CD1c-positive myeloid dendritic cell (primary cell): Measurements from ENCODE around the gene CRYBB2.
"Not testable (repeated sequence)": the region's sequence is repeated elsewhere in the genome, so short reads cannot be mapped to it uniquely, and the experiment has no call there.

Experiments used
- DNase-seq: peaks from one replicate; pipeline ENCODE4 v3.0.0-alpha.2; 2016; ENCODE audit errors: extremely low spot score

The CRYBB2 gene

DNA sequence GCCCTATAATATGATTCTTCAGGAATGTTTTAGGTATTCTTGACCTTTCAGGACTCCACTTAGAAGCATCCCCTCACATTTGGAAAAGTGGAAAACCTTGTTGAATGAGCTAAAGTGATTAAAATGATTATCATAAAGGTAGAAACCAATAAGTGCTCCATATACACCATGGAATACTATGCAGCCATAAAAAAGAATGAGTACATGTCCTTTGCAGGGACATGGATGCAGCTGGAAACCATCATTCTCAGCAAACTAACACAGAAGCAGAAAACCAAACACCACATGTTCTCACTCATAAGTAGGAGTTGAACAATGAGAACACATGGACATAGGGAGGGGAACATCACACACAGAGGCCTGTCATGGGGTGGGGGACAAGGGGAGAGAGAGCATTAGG, 14.3 kb downstream of the CRYBB2 start:
- DNase-seq = not testable (repeated sequence)

DNA sequence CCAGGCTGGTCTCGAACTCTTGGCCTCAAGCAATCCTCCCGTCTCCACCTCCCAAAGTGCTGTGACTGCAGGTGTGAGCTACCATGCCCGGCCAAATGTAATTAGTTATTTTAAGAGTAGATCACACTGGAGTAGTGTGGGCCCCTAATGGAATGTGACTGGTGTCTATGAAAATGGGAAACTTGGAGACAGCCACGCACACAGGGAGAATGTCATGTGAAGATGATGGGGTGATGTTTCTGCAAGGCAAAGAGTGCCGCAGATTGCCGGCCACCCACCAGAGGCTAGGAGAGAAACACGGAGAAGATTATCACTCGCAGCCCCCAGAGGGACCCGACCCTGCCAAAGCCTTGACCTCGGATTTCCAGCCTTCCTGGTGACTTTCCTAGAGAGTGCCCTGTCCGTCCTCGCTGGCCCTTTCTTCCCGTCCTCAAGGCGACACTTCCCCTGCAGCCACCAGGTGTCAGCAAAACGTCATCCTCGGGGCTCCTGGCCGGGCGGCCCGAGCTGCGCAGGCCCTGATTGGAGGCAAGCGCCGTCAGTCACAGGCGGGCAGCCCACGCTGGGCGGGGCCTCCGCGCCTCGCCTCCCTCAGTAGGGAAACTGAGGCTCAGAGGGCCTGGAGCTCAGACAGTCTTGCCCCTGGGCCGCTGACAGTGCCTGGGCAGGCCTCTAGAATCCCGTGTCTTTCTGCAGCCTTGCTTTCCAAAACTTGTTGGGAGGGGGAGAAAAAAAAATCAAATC, 16.3 kb downstream of the CRYBB2 start:
- DNase-seq = peak; percentile 45

DNA sequence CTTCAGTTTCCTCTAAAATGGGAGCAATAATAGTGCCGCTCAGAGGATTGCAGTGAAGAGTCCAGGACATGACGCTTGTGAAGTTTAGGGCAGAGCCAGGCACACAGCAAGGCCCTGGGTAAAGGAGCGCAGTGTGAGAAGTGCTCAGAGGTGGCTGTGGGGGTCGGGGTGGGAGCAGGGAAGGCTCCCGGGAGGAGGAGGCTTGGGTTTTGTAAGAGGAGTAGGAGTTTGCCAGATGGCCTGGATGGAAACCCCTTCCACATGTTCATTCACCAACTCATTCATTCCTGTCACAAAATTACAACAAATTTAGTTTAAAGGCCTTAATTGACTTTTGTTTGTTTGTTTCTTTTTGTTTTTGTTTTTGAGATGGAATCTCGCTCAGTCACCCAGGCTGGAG, 17.0 kb downstream of the CRYBB2 start:
- no peak for DNase-seq

DNA sequence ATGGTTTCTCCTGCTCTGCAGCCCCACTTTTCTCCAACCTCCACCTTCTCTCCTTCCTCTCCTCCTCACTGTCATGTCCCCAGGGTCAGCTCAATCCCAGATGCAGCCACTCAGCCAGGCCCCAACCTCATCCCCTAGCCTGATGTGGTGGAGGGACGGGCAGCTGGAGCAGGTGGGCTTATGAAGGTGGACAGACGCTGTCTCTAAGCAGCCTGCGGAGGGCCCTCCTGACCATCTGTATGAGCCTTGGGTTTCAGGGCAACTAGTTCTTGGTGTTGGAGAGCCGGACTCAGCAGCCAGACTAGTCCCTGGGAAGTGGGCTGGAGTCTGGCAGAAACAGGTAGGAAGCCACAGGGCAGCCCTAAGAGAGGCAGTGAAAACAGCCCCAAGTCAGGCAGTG, 18.1 kb downstream of the CRYBB2 start:
- DNase-seq = no peak

DNA sequence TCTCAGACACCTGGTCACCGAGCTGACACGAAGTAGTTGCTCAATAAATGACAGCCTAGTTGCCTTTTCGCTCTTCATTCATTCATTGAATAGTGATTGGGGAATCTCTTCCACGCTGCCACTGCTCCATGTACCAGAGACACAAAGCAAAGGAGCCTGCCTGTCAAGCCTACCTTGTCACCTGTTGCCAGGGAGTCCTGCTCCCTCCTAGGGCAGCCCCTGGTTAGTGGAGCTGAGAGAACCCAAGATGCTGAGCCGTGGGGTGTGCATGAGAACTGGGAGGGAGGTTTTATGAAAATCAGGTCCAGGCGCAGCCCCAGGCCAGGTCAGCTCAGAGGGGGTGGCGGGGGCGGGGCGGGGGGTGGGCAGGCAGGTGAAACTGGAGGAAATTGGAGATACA, 18.6 kb downstream of the CRYBB2 start:
- not testable (repeated sequence) for DNase-seq

GRCh38 chr22:25255169-25255568, 35.7 kb downstream of the CRYBB2 start:
- not testable (repeated sequence) for DNase-seq

- not testable (repeated sequence) for DNase-seq
Measured at GRCh38 chr22:25267567-25267966, 48.1 kb downstream of the CRYBB2 start.

- DNase-seq = not testable (repeated sequence)
Measured at GRCh38 chr22:25268902-25269301, 49.5 kb downstream of the CRYBB2 start.

- not testable (repeated sequence) for DNase-seq
Measured at GRCh38 chr22:25270061-25270460, 50.6 kb downstream of the CRYBB2 start.

- not testable (repeated sequence) for DNase-seq
Measured at GRCh38 chr22:25273231-25273630, 53.8 kb downstream of the CRYBB2 start.

DNA sequence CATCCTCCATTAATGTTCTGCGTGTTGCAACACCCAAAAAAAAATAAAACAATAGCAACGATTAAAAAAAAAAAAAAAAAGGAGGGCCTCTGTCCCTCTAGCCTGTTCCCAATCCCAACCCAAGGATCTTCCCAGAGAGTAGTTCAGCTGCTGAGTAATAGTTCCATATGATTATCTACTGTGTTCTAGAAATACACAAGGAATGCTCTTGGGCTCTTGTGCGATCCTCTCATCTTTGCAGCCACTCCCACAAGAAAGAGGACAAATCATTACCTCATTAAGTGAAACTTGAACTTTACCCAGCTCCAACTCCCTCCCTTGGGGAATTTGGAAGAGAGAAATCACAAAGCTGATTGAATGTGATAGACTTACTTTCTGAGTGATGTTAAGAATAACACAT, 54.5 kb downstream of the CRYBB2 start:
- not testable (repeated sequence) for DNase-seq

DNA sequence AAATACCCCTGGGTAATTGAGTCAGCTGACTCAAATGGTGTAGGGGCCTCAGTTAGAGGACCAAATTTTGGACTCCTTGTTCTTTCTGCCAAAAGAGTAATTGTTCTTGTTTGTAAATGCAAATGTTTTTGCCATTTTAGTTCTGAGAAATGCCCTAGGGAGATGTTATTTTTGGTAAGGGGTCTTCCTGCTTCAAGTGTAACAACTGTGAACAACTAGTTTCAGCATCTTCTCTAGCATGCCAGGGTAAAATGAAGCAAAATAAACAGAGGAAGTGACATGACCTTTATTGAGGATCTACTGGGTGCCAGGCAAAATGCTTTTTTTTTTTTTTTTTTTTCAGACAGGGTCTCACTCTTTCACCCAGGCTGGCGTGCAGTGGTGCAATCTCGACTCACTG, 60.7 kb downstream of the CRYBB2 start:
- DNase-seq = not testable (repeated sequence)
